T-helper 1 cell treated with Interleukin-12 subunit alpha and Interleukin-12 subunit beta and Interleukin-4 antibody, amounts not matched to agents 30 ng/mL and 1 ng/mL, for 36 hours (primary cell): ENCODE results near the gene RFTN1. TPM values are rescaled to one million over a fixed set of nuclear protein-coding genes. Genes with fewer than 3 reads are reported as not detected.

Source experiments
- intact Hi-C: fragments of 100-400 bp; cut with micrococcal nuclease; formaldehyde crosslinking; loops from one replicate; pipeline ENCODE4 v1.15.1; 2024
- total RNA-seq: library from RNA; stranded (reverse); gene quantifications from 2 replicates; pipeline ENCODE4 v1.2.3, GENCODE V29; 2022

Gene RFTN1
- total RNA-seq, 1 donor from 2014 or later = 90.3 TPM

- intact Hi-C loops = loop anchor here (10.0 kb wide), 1 partner anchor 666 kb away; no protein-coding TSS in a partner anchor
Measured at GRCh38 chr3:16488637-16489036, 24.9 kb downstream of the RFTN1 start.

DNA sequence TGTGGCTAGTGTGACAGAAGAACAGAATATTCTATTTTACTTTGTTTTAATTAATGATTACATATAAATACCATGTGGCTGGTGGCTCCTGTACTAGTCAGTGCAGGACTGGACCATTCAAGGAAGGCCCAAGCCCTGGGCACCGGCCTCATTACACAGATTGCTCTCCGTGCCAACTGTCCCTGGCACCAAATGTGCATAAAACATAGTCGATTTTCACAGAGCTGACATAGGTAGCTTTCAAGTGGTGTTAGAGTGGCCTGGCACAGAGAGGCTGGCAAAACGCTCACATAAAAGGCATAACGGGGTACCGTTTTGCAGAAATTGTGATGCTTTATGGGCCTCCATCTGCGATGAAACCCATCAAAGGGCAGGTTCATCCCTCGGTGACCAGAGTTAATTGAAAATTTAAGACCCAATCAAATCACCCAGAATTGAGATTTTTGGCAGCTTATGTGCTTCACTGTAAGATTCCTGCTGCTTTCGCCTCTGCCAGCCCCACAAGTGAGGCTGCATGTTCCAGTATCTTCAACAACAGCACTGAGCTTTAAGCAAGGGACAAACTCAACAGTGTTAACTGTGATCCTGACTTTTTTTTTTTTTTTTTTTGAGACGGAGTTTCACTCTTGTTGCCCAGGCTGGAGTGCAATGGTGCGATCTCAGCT, 25.9 kb downstream of the RFTN1 start:
- intact Hi-C loops = loop anchor here (10.0 kb wide), 1 partner anchor 667 kb away; no protein-coding TSS in a partner anchor

DNA sequence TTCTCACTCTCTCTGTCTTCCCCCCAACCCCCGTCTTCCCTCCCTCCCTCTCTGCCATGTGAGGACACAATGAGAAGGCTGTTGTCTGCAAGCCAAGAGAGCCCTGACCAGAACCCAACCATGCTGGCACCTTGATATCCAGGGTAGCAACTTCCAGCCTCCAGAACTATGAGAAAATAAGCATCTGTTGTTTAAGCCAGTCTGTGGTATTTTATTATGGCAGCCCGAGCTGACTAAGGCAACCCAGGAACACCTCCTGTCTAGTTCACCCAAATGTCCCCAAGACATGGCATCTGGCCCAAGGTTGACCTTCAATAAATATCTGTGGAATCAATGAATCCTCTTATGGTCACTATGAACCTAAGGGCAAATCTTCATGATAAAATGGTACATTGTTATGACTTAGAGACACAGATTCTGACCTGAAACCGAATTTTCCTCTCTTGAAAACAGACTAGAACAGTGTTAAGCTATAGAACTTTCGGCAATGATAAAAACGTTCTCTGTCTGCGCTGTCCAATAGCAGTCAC, 26.5 kb downstream of the RFTN1 start:
- intact Hi-C loops = loop anchor here (10.0 kb wide), 1 partner anchor 668 kb away; no protein-coding TSS in a partner anchor

DNA sequence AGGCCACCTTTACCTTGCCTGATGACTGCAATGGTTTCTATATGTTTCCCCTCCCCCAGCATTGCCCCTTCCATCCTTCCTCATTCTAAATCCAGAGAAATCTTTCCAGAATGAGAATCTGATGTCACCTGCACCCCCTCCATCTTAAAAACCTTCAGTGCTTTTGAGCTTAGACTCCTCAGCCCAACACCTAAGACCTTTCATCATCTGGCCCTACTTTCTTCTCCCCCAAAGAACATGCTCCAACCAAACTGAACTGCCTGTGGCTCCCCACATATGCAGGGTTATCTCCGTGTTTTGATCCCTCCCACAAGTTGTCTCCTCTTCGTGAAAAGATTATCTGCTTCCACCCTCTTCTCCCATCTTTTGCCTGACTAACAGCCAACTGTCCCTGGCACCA, 27.3 kb downstream of the RFTN1 start:
- intact Hi-C loops = loop anchor here (10.0 kb wide), 1 partner anchor 669 kb away; no protein-coding TSS in a partner anchor

- intact Hi-C loops = loop anchor here (10.0 kb wide), 1 partner anchor 669 kb away; no protein-coding TSS in a partner anchor
Measured at GRCh38 chr3:16485395-16485992, 28.0 kb downstream of the RFTN1 start.

DNA sequence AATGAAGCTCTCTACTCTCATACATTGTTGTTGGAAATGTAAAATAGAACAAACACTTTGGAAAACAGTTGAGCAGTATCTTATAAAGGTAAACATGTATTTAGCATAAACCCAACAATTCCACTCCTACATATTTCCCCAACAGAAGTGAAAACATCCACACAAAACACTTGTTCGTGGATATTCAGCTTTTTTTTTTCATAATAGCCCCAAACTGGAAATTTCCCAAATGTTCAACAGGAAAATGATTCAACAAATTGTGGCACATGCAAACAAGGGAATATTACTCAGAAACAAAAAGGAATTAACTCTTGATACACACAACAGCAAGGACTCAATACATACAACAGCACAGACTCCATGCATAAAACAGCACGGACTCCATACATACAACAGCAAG, 28.5 kb downstream of the RFTN1 start:
- intact Hi-C loops = loop anchor here (10.0 kb wide), 1 partner anchor 670 kb away; no protein-coding TSS in a partner anchor

GRCh38 chr3:16484216-16484615, 29.3 kb downstream of the RFTN1 start:
- intact Hi-C loops = loop anchor here (10.0 kb wide), 1 partner anchor 671 kb away; no protein-coding TSS in a partner anchor

- intact Hi-C loops = loop anchor here (1.0 to 10.0 kb wide), 2 partner anchors 9 to 672 kb away; no protein-coding TSS in a partner anchor
Measured at GRCh38 chr3:16482770-16483531, 30.5 kb downstream of the RFTN1 start.

GRCh38 chr3:16482194-16482769, 31.2 kb downstream of the RFTN1 start:
- intact Hi-C loops = loop anchor here (1.0 to 10.0 kb wide), 2 partner anchors 8 to 673 kb away; no protein-coding TSS in a partner anchor

DNA sequence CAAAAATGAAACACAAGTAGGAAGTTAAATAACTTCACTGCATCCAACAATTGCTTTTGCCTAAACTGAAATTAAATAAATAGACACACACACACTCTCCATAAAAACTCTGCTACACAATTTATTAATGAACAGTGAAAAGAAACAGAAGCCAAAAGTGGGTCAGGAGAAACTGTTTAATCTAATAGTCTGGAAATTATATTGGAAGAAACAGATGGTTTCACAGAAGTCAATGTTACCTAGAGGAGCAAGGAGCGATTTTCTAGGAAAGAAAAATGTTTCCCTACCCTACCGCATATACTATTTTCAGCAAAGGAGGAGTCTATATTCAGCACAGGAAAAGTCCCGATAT, 32.0 kb downstream of the RFTN1 start:
- intact Hi-C loops = loop anchor here (1.0 to 10.0 kb wide), 7 partner anchors 14 to 673 kb away; partner anchors contain the start of gene OXNAD1

DNA sequence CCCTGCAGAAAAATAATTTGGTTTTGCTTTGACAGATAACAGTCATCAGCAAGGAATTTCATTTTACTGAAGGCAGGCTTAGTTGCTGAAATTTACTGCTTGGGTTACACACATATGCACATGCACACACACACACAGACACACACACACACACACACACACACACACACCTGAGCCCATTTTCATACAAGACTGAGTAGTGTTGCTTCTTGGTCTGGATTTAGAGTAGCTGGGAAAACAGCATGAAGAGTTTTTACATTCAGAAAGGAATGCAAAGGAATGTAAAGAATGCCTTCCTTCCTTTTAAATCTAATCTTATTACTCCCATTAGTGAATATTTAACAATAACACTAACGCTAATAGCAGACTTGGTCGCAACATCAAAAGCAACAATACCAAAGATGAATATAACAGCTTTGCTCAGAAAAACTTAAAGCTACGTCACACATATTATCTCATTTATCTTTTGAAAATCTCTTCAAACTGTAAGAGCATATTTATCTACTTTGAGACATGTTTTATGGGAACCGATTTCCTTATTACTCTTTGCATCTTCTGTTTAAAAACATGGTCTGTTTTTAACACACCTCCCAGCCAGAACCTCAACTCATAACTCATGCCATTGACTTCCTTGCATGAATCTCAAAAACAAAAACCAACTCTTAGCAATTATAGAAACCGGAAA, 32.5 kb downstream of the RFTN1 start:
- intact Hi-C loops = loop anchor here (1.0 to 10.0 kb wide), 7 partner anchors 14 to 674 kb away; partner anchors contain the start of gene OXNAD1

GRCh38 chr3:16478516-16478915, 35.0 kb downstream of the RFTN1 start:
- intact Hi-C loops = no loop called here

DNA sequence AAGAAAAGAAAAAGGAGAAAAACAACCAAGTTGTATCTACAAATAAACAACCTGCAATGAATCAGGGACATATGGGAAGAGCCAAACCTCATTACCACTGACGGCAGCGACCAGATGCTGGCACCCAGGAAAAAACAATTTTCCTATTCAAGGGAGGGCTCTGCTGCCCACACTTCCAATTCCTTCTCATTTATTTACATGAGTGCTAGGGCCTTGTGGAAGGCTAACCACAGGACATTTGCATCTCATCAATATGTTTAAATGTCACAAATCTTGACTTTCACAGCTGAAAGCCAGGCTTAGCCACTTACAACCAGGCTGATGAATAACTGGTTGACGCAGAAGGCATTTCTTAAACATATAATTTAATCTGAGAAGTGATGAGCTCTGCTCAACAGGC, 36.0 kb downstream of the RFTN1 start:
- intact Hi-C loops = no loop called here

GRCh38 chr3:16477056-16477455, 36.4 kb downstream of the RFTN1 start:
- intact Hi-C loops = no loop called here

DNA sequence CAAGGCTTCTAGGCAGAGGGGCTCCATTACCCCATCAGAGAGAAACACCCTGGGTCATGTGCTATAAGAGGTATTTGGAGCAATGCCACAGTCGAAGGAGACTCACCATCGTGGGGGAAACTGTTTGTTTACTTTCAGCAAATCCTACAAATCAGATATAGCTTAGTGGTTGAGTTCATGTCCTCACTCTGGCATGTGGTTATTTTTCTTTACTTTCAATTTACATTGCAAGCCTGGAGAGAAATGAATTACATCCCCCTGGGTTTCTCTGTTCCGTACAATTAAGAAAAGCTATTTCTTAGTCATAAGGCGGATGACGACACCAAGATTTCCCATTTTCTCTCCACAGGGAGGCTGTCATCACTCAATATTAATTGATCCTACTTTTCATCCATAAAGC, 36.9 kb downstream of the RFTN1 start:
- intact Hi-C loops = loop anchor here (1.0 kb wide), 2 partner anchors 9 to 35 kb away; no protein-coding TSS in a partner anchor

DNA sequence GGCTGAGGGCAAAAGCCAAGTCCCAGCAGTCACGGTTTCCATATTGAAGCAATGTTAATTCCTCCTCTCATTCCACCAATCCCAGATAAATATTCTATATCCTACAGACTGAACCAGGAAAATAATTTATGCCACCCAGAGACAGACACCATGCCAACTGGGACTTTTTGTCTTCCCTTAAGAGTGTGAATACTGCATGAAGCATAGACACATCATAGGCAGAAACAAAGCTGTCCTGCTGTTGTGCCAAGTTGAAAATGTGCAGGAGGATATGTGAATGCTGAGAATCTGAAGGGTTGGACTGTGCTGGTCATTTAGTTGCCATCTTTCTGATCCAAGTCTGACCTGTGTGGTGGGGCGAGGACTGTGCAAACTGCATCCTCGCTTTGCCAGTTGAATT, 37.7 kb downstream of the RFTN1 start:
- intact Hi-C loops = loop anchor here (1.0 kb wide), 2 partner anchors 8 to 36 kb away; no protein-coding TSS in a partner anchor

- intact Hi-C loops = loop anchor here (1.0 kb wide), 1 partner anchor 7 kb away; no protein-coding TSS in a partner anchor
Measured at GRCh38 chr3:16474920-16475319, 38.6 kb downstream of the RFTN1 start.

GRCh38 chr3:16474216-16474615, 39.3 kb downstream of the RFTN1 start:
- intact Hi-C loops = loop anchor here (1.0 kb wide), 1 partner anchor 8 kb away; no protein-coding TSS in a partner anchor

DNA sequence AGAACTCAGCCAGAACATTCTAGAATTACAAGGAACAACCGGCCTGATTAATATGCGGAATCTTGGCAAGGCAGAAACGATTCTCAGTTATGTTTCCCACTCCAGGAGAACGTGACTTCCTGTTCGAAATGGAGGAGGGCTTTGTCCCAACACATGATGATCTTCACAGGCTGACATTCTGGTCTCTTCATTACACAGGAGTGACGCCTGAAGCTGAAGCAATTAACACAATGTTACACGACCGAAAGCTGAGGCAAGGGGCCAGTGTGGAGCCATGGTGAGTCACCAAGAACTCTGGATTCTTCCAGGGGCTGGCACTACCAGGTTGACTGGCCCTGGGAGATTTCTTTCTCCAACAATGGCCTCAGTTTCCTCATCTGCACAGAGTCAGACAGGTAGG, 40.9 kb downstream of the RFTN1 start:
- intact Hi-C loops = no loop called here

DNA sequence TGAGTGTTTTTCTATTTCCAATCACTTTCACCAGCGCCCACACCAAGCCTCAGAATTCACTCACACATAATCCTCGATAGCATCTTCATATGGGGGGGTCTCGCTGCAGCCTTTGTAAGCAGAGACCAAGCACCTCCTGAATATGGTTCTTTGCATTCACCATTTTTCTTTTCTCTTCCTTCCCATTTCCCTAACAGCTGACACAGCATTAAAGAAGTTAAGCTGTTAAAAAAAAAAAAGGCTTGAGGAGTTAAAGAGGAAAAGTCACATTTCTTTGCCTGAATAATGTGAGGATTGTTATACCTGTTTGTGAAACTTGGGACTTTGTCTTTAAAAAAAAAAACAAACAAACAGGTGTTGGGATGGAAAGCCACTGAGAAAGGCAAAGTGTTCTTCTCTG, 41.6 kb downstream of the RFTN1 start:
- intact Hi-C loops = no loop called here
